Measurements from ENCODE around the gene GRIN2D. TPM values are rescaled to one million over a fixed set of nuclear protein-coding genes. Genes with fewer than 3 reads are reported as not detected.
A peak's percentile ranks its signal among the peaks of the same experiment; 100 is the strongest.

GRIN2D gene
- under 1 TPM; 0.35 to 0.49 TPM for total RNA-seq

DNA sequence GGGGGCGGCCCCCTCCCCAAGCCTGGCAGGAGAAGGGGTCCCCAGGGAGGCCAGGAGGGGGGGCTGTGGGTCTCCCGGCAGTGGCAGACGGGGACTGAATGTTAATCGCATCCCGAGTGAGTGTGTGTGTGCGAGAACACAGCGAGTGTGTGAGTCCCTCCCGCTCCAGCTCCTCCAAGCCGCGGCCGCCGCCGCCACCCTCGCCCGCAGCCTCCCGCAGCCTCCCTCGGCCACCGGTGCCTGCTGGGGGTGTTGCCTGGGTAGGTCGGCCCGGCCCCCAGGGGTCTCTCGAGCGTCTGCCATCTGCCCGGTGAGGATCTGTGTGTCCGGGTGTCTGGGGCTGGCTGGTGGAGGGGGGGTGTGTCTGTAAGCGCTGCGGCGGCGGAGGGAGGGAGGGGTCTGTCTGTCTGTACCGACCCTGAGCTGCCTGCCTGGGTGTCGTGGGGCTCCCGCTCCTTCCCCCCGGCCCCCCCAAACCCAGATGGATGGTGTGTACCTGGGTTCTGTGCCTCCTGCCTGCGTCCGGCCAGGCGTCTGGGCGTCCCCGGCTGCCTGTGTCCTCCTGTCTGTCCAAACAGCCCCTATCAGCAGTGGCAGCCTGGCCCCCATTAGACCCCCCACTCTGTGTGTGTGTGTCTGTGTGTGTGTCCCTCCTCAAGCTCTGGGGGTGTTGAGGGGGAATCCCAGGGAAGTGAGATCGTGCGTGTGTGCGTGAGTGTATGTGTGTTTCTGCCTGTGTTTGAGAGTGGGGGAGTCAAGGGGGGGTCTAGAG, at the start of gene GRIN2D:
Gene GRIN2D, plus strand, starts transcription at position 110 of the 772 bp plus-strand sequence. CDS start 4,725 bp downstream, outside the sequence.
- Histone ChIP-seq H3K9ac (ENCODE audit: low read depth in 2 of 2, low read length in 2 of 2) (peak within 1 kb of the TSS in 1 of 2 donors; percentile 26), H3K27me3 (peaks cover 47% of the 10 kb centered on the region), H3K36me3 (no peaks in the 10 kb centered on the region), H3K27ac (no peak within 1 kb of the TSS), H3K4me1 (no peaks in the 10 kb centered on the region), H3K9me3 (no peaks in the 10 kb centered on the region), H3K4me3 (no peak within 1 kb of the TSS)
- no peak for DNase-seq
- intact Hi-C loops (cut with DNase I): loop anchor here (5.0 to 10.0 kb wide), 3 partner anchors 41 to 191 kb away; no protein-coding TSS in a partner anchor
- no peak for TF ChIP-seq CTCF (IDR thresholded peaks at IDR 0.05)

GRCh38 chr19:48344892-48345291, 48.6 kb upstream of the GRIN2D start:
- no peak overlapping the region for H3K9ac ChIP-seq (ENCODE audit: low read depth in 2 of 2, low read length in 2 of 2)
- H3K4me1 ChIP-seq: no peaks in the 10 kb centered on the region
- H3K27ac ChIP-seq: no peak overlapping the region
- no peak for TF ChIP-seq CTCF (IDR thresholded peaks at IDR 0.05)
- H3K4me3 ChIP-seq: no peak overlapping the region
- no peak for DNase-seq
- H3K9me3 ChIP-seq: no peaks in the 10 kb centered on the region
- no peaks in the 10 kb centered on the region for H3K36me3 ChIP-seq
- no peaks in the 10 kb centered on the region for H3K27me3 ChIP-seq
- intact Hi-C loops (cut with DNase I): loop anchor here (10.0 kb wide), 1 partner anchor 80 kb away; no protein-coding TSS in a partner anchor

GRCh38 chr19:48346191-48346590, 47.3 kb upstream of the GRIN2D start:
- DNase-seq: no peak
- H3K4me3 ChIP-seq: no peak overlapping the region
- H3K27ac ChIP-seq: no peak overlapping the region
- intact Hi-C loops (cut with DNase I): loop anchor here (10.0 kb wide), 1 partner anchor 81 kb away; no protein-coding TSS in a partner anchor
- no peaks in the 10 kb centered on the region for H3K9me3 ChIP-seq
- no peaks in the 10 kb centered on the region for H3K27me3 ChIP-seq
- H3K4me1 ChIP-seq: no peaks in the 10 kb centered on the region
- H3K36me3 ChIP-seq: no peaks in the 10 kb centered on the region
- no peak for TF ChIP-seq CTCF (IDR thresholded peaks at IDR 0.05)
- no peak overlapping the region for H3K9ac ChIP-seq (ENCODE audit: low read depth in 2 of 2, low read length in 2 of 2)

- no peaks in the 10 kb centered on the region for H3K4me1 ChIP-seq
- H3K36me3 ChIP-seq: no peaks in the 10 kb centered on the region
- TF ChIP-seq CTCF (IDR thresholded peaks at IDR 0.05): no peak
- no peak overlapping the region for H3K4me3 ChIP-seq
- no peaks in the 10 kb centered on the region for H3K27me3 ChIP-seq
- H3K9ac ChIP-seq (ENCODE audit: low read depth in 2 of 2, low read length in 2 of 2): no peak overlapping the region
- no peaks in the 10 kb centered on the region for H3K9me3 ChIP-seq
- intact Hi-C loops (cut with DNase I): loop anchor here (10.0 kb wide), 1 partner anchor 83 kb away; no protein-coding TSS in a partner anchor
- H3K27ac ChIP-seq: no peak overlapping the region
- DNase-seq: no peak
Observed at GRCh38 chr19:48348045-48348444, 45.4 kb upstream of the GRIN2D start.

- H3K4me1 ChIP-seq: no peaks in the 10 kb centered on the region
- intact Hi-C loops (cut with DNase I): loop anchor here (10.0 kb wide), 1 partner anchor 84 kb away; no protein-coding TSS in a partner anchor
- TF ChIP-seq CTCF (IDR thresholded peaks at IDR 0.05): no peak
- H3K9ac ChIP-seq (ENCODE audit: low read depth in 2 of 2, low read length in 2 of 2): no peak overlapping the region
- H3K27ac ChIP-seq: no peak overlapping the region
- no peaks in the 10 kb centered on the region for H3K27me3 ChIP-seq
- no peaks in the 10 kb centered on the region for H3K9me3 ChIP-seq
- H3K36me3 ChIP-seq: no peaks in the 10 kb centered on the region
- no peak overlapping the region for H3K4me3 ChIP-seq
- no peak for DNase-seq
Observed at GRCh38 chr19:48348737-48349136, 44.7 kb upstream of the GRIN2D start.

Data from colonic mucosa (tissue), 4 donors.